ENCODE results near the gene RFX4.
"Not testable (repeated sequence)": the region's sequence is repeated elsewhere in the genome, so short reads cannot be mapped to it uniquely, and the experiment has no call there.

RFX4 gene

GRCh38 chr12:106724116-106724515 is 141.3 kb downstream of the RFX4 start:
- no peak overlapping the region for H3K4me2 ChIP-seq (ENCODE audit: low read depth, low read length)
- no peaks in the 10 kb centered on the region for H3K27me3 ChIP-seq (replicated peaks; ENCODE audit: insufficient read depth, low read length)
- no peak overlapping the region for H3K27ac ChIP-seq (ENCODE audit: low read length)
- H3K4me1 ChIP-seq (ENCODE audit: low read length): no peaks in the 10 kb centered on the region
- no peak for DNase-seq
- H2AFZ ChIP-seq (ENCODE audit: low read length): no peak overlapping the region
- no peaks in the 10 kb centered on the region for H3K9me2 ChIP-seq (replicated peaks; ENCODE audit: insufficient read depth, low read length)
- H3K9me3 ChIP-seq (replicated peaks; ENCODE audit: insufficient read depth, low read length): no peaks in the 10 kb centered on the region
- H3K4me3 ChIP-seq (ENCODE audit: low read length): no peak overlapping the region
- no peaks in the 10 kb centered on the region for H4K20me1 ChIP-seq (ENCODE audit: insufficient read depth, low read length)
- H3K79me2 ChIP-seq (ENCODE audit: low read length): no peaks in the 10 kb centered on the region
- no peaks in the 10 kb centered on the region for H3F3A ChIP-seq (ENCODE audit: insufficient read depth, low read length)
- H3K36me3 ChIP-seq (replicated peaks; ENCODE audit: insufficient read depth, low read length): no peaks in the 10 kb centered on the region
- TF ChIP-seq CTCF (IDR thresholded peaks at IDR 0.05; ENCODE audit: low read length): no peak
- TF ChIP-seq EZH2 (optimal IDR thresholded peaks at IDR 0.05; ENCODE audit: low read depth, low read length): no peak
- TF ChIP-seq EZH2phosphoT487 (IDR thresholded peaks at IDR 0.05; ENCODE audit: low read length): no peak
- no peak overlapping the region for H3K9ac ChIP-seq (ENCODE audit: low read length)

- no peak for TF ChIP-seq EZH2 (optimal IDR thresholded peaks at IDR 0.05; ENCODE audit: low read depth, low read length)
- TF ChIP-seq EZH2phosphoT487 (IDR thresholded peaks at IDR 0.05; ENCODE audit: low read length): no peak
- TF ChIP-seq CTCF (IDR thresholded peaks at IDR 0.05; ENCODE audit: low read length): no peak
- H3K27me3 ChIP-seq (replicated peaks; ENCODE audit: insufficient read depth, low read length): no peaks in the 10 kb centered on the region
- H2AFZ ChIP-seq (ENCODE audit: low read length): no peak overlapping the region
- H3K4me1 ChIP-seq (ENCODE audit: low read length): no peaks in the 10 kb centered on the region
- no peaks in the 10 kb centered on the region for H3K79me2 ChIP-seq (ENCODE audit: low read length)
- H4K20me1 ChIP-seq (ENCODE audit: insufficient read depth, low read length): no peaks in the 10 kb centered on the region
- no peak overlapping the region for H3K9ac ChIP-seq (ENCODE audit: low read length)
- no peak overlapping the region for H3K4me2 ChIP-seq (ENCODE audit: low read depth, low read length)
- H3F3A ChIP-seq (ENCODE audit: insufficient read depth, low read length): no peaks in the 10 kb centered on the region
- DNase-seq: no peak
- no peak overlapping the region for H3K4me3 ChIP-seq (ENCODE audit: low read length)
- H3K36me3 ChIP-seq (replicated peaks; ENCODE audit: insufficient read depth, low read length): no peaks in the 10 kb centered on the region
- H3K9me3 ChIP-seq (replicated peaks; ENCODE audit: insufficient read depth, low read length): no peaks in the 10 kb centered on the region
- H3K27ac ChIP-seq (ENCODE audit: low read length): no peak overlapping the region
- H3K9me2 ChIP-seq (replicated peaks; ENCODE audit: insufficient read depth, low read length): no peaks in the 10 kb centered on the region
Observed at GRCh38 chr12:106724934-106725333, 142.1 kb downstream of the RFX4 start.

GRCh38 chr12:106726603-106727202 is 143.9 kb downstream of the RFX4 start:
- H3K4me1 ChIP-seq (ENCODE audit: low read length); H3F3A ChIP-seq (ENCODE audit: insufficient read depth, low read length); H3K4me2 ChIP-seq (ENCODE audit: low read depth, low read length); H3K36me3 ChIP-seq (replicated peaks; ENCODE audit: insufficient read depth, low read length); H2AFZ ChIP-seq (ENCODE audit: low read length); DNase-seq; H3K9me3 ChIP-seq (replicated peaks; ENCODE audit: insufficient read depth, low read length); H3K4me3 ChIP-seq (ENCODE audit: low read length); H3K9ac ChIP-seq (ENCODE audit: low read length); H3K27me3 ChIP-seq (replicated peaks; ENCODE audit: insufficient read depth, low read length); H3K9me2 ChIP-seq (replicated peaks; ENCODE audit: insufficient read depth, low read length); H3K79me2 ChIP-seq (ENCODE audit: low read length); H3K27ac ChIP-seq (ENCODE audit: low read length); H4K20me1 ChIP-seq (ENCODE audit: insufficient read depth, low read length): not testable (repeated sequence)

- H3K9me2 ChIP-seq (replicated peaks; ENCODE audit: insufficient read depth, low read length): no peaks in the 10 kb centered on the region
- no peak overlapping the region for H3K27ac ChIP-seq (ENCODE audit: low read length)
- no peaks in the 10 kb centered on the region for H3K4me1 ChIP-seq (ENCODE audit: low read length)
- DNase-seq: no peak
- no peak overlapping the region for H3K9ac ChIP-seq (ENCODE audit: low read length)
- no peaks in the 10 kb centered on the region for H4K20me1 ChIP-seq (ENCODE audit: insufficient read depth, low read length)
- no peaks in the 10 kb centered on the region for H3K79me2 ChIP-seq (ENCODE audit: low read length)
- no peaks in the 10 kb centered on the region for H3F3A ChIP-seq (ENCODE audit: insufficient read depth, low read length)
- H3K27me3 ChIP-seq (replicated peaks; ENCODE audit: insufficient read depth, low read length): no peaks in the 10 kb centered on the region
- no peak overlapping the region for H3K4me2 ChIP-seq (ENCODE audit: low read depth, low read length)
- H3K9me3 ChIP-seq (replicated peaks; ENCODE audit: insufficient read depth, low read length): no peaks in the 10 kb centered on the region
- no peak for TF ChIP-seq EZH2phosphoT487 (IDR thresholded peaks at IDR 0.05; ENCODE audit: low read length)
- TF ChIP-seq CTCF (IDR thresholded peaks at IDR 0.05; ENCODE audit: low read length): no peak
- no peak for TF ChIP-seq EZH2 (optimal IDR thresholded peaks at IDR 0.05; ENCODE audit: low read depth, low read length)
- no peaks in the 10 kb centered on the region for H3K36me3 ChIP-seq (replicated peaks; ENCODE audit: insufficient read depth, low read length)
- no peak overlapping the region for H3K4me3 ChIP-seq (ENCODE audit: low read length)
- no peak overlapping the region for H2AFZ ChIP-seq (ENCODE audit: low read length)
Observed at GRCh38 chr12:106729611-106730010, 146.8 kb downstream of the RFX4 start.

Data from MM.1S (cell line).